Activated CD4-positive, alpha-beta T cell treated with anti-CD3 and anti-CD28 coated beads, Interleukin-2, Interleukin-4, amounts not matched to agents 100 ng/mL and 50 ng/mL, durations not matched to agents 16 hours and 8 hours (primary cell): ENCODE measurements around the gene CDKL4.
"Not testable (repeated sequence)": the region's sequence is repeated elsewhere in the genome, so short reads cannot be mapped to it uniquely, and the experiment has no call there.

Source experiments
- DNase-seq: peaks from one replicate; pipeline ENCODE4 v3.0.0-alpha.2; 2020; ENCODE audit warnings: low spot score

The CDKL4 gene

GRCh38 chr2:39228413-39229209 lies 15.2 kb downstream of the CDKL4 start:
- peak; percentile 31 for DNase-seq

GRCh38 chr2:39227628-39228412 lies 15.9 kb downstream of the CDKL4 start:
- peak; percentile 84 for DNase-seq

- peak; percentile 55 for DNase-seq
Observed at GRCh38 chr2:39225567-39225966, 18.2 kb downstream of the CDKL4 start.

- DNase-seq, result no peak
Observed at GRCh38 chr2:39223909-39224308, 19.9 kb downstream of the CDKL4 start.

- no peak for DNase-seq
Observed at GRCh38 chr2:39221459-39221858, 22.3 kb downstream of the CDKL4 start.

GRCh38 chr2:39220136-39220535 lies 23.6 kb downstream of the CDKL4 start:
- no peak for DNase-seq

- DNase-seq, result peak; percentile 51
Observed at GRCh38 chr2:39218391-39218790, 25.4 kb downstream of the CDKL4 start.

- DNase-seq, result peak; percentile 89
Observed at GRCh38 chr2:39217192-39217550, 26.6 kb downstream of the CDKL4 start.

GRCh38 chr2:39216346-39217191 lies 27.2 kb downstream of the CDKL4 start:
- peak; percentile 95 for DNase-seq

GRCh38 chr2:39215545-39215944 lies 28.2 kb downstream of the CDKL4 start:
- DNase-seq, result peak; percentile 57

- DNase-seq, result no peak
Observed at GRCh38 chr2:39213015-39213414, 30.8 kb downstream of the CDKL4 start.

- no peak for DNase-seq
Observed at GRCh38 chr2:39210846-39211245, 32.9 kb downstream of the CDKL4 start.

GRCh38 chr2:39203382-39203781 lies 40.4 kb downstream of the CDKL4 start:
- no peak for DNase-seq

GRCh38 chr2:39202639-39203369 lies 41.0 kb downstream of the CDKL4 start:
- DNase-seq, result peak; percentile 34

- not testable (repeated sequence) for DNase-seq
Observed at GRCh38 chr2:39197003-39197402, 46.8 kb downstream of the CDKL4 start.

- DNase-seq, result no peak
Observed at GRCh38 chr2:39194686-39195085, 49.1 kb downstream of the CDKL4 start.

- DNase-seq, result peak; percentile 70
Observed at GRCh38 chr2:39188960-39189494, 54.7 kb downstream of the CDKL4 start.

GRCh38 chr2:39183673-39184072 lies 60.1 kb downstream of the CDKL4 start:
- DNase-seq, result no peak

- DNase-seq, result no peak
Observed at GRCh38 chr2:39181297-39181696, 62.5 kb downstream of the CDKL4 start.

- DNase-seq, result no peak
Observed at GRCh38 chr2:39179974-39180960, 63.5 kb downstream of the CDKL4 start.
